Loucy (cell line): ENCODE results near the gene GRHL3.

ENCODE experiments used
- H2AFZ ChIP-seq: fragments of 200-600 bp; sonication (generic); 2 replicates; pipeline ENCODE4 v1.6.0; 2016; ENCODE audit warnings: antibody characterized with exemption, mild to moderate bottlenecking, low read length, moderate library complexity
- H3F3A ChIP-seq: fragments of 200-600 bp; 2 replicates; pipeline ENCODE4 v1.6.0; 2016; ENCODE audit warnings: antibody characterized with exemption, low read depth, mild to moderate bottlenecking
- H3K27me3 ChIP-seq: fragments of 200-600 bp; sonication (generic); 2 replicates; pipeline ENCODE4 v1.6.1; 2014; ENCODE audit warnings: low read length, mild to moderate bottlenecking; ENCODE audit not compliant: insufficient read depth, poor library complexity, severe bottlenecking
- H3K36me3 ChIP-seq: fragments of 200-600 bp; sonication (generic); 2 replicates; pipeline ENCODE4 v1.6.1; 2016; ENCODE audit warnings: low read length; ENCODE audit not compliant: insufficient read depth
- H3K4me1 ChIP-seq: fragments of 200-600 bp; sonication (generic); 2 replicates; pipeline ENCODE4 v1.5.1; 2014; ENCODE audit warnings: low read length, mild to moderate bottlenecking; ENCODE audit not compliant: insufficient read depth, poor library complexity, severe bottlenecking
- H3K4me2 ChIP-seq: fragments of 200-600 bp; sonication (generic); 2 replicates; pipeline ENCODE4 v1.6.0; 2014; ENCODE audit warnings: antibody characterized with exemption, low read length, low read depth, mild to moderate bottlenecking; ENCODE audit not compliant: poor library complexity, severe bottlenecking
- H3K4me3 ChIP-seq: fragments of 200-600 bp; sonication (generic); 2 replicates; pipeline ENCODE4 v1.5.1; 2014; ENCODE audit warnings: low read length, mild to moderate bottlenecking, mixed read lengths; ENCODE audit not compliant: poor library complexity, severe bottlenecking
- H3K79me2 ChIP-seq: fragments of 200-600 bp; sonication (generic); 2 replicates; pipeline ENCODE4 v1.6.1; 2014; ENCODE audit warnings: low read length; ENCODE audit not compliant: insufficient read depth
- H3K9ac ChIP-seq: fragments of 200-600 bp; sonication (generic); 2 replicates; pipeline ENCODE4 v1.6.0; 2014; ENCODE audit warnings: mild to moderate bottlenecking, low read depth, low read length, moderate library complexity; ENCODE audit not compliant: poor library complexity, severe bottlenecking
- H3K9me2 ChIP-seq: fragments of 200-600 bp; sonication (generic); replicated peaks from 2 replicates; pipeline ENCODE4 v1.6.1; 2016; ENCODE audit warnings: low read depth, low read length, mixed read lengths
- H3K9me3 ChIP-seq: fragments of 200-600 bp; sonication (generic); 2 replicates; pipeline ENCODE4 v1.6.1; 2014; ENCODE audit warnings: mild to moderate bottlenecking, antibody characterized with exemption, low read length, low read depth; ENCODE audit not compliant: insufficient read depth
- H4K20me1 ChIP-seq: fragments of 200-600 bp; sonication (generic); 2 replicates; pipeline ENCODE4 v1.6.0; 2014; ENCODE audit warnings: antibody characterized with exemption, low read length, mild to moderate bottlenecking; ENCODE audit not compliant: insufficient read depth, poor library complexity, severe bottlenecking
- CTCF ChIP-seq: fragments of 200-600 bp; sonication (generic); conservative IDR thresholded peaks from 2 replicates; pipeline ENCODE4 v1.5.1; 2014; ENCODE audit warnings: mild to moderate bottlenecking, antibody characterized with exemption, low read length
- EZH2phosphoT487 ChIP-seq: fragments of 200-600 bp; IDR thresholded peaks from 2 replicates; pipeline ENCODE4 v1.6.1; 2018; ENCODE audit warnings: antibody characterized with exemption, mild to moderate bottlenecking, moderate library complexity, borderline replicate concordance

Gene GRHL3

GRCh38 chr1:24297852-24298232, 21.3 kb upstream of the GRHL3 start:
- H4K20me1 ChIP-seq: no peaks in the 10 kb centered on the region
- H3K9ac ChIP-seq: no peak overlapping the region
- no peaks in the 10 kb centered on the region for H3K79me2 ChIP-seq
- H3K9me2 ChIP-seq: no peaks in the 10 kb centered on the region
- H3K4me3 ChIP-seq: no peak overlapping the region
- H3K4me2 ChIP-seq: no peak overlapping the region
- H3K4me1 ChIP-seq: no peaks in the 10 kb centered on the region
- TF ChIP-seq CTCF (no peak), EZH2phosphoT487 (no peak)
- no peaks in the 10 kb centered on the region for H3K9me3 ChIP-seq
- no peaks in the 10 kb centered on the region for H3K27me3 ChIP-seq
- H3K36me3 ChIP-seq: no peaks in the 10 kb centered on the region
- no peak overlapping the region for H2AFZ ChIP-seq
- H3F3A ChIP-seq: no peaks in the 10 kb centered on the region

GRCh38 chr1:24298606-24299005, 20.6 kb upstream of the GRHL3 start:
- TF ChIP-seq CTCF: no peak
- TF ChIP-seq EZH2phosphoT487: no peak
- Histone ChIP-seq H3K36me3 (no peaks in the 10 kb centered on the region), H4K20me1 (no peaks in the 10 kb centered on the region), H3K4me1 (no peaks in the 10 kb centered on the region), H3K4me3 (no peak overlapping the region), H3K4me2 (no peak overlapping the region), H3K9ac (no peak overlapping the region), H3K9me2 (no peaks in the 10 kb centered on the region), H2AFZ (no peak overlapping the region), H3F3A (no peaks in the 10 kb centered on the region), H3K27me3 (no peaks in the 10 kb centered on the region), H3K79me2 (no peaks in the 10 kb centered on the region), H3K9me3 (no peaks in the 10 kb centered on the region)

GRCh38 chr1:24299901-24300300, 19.3 kb upstream of the GRHL3 start:
- Histone ChIP-seq H3K79me2 (no peaks in the 10 kb centered on the region), H4K20me1 (no peaks in the 10 kb centered on the region), H3F3A (no peaks in the 10 kb centered on the region), H3K4me1 (no peaks in the 10 kb centered on the region), H3K9ac (no peak overlapping the region), H3K9me3 (no peaks in the 10 kb centered on the region), H3K9me2 (no peaks in the 10 kb centered on the region), H3K27me3 (no peaks in the 10 kb centered on the region), H3K4me2 (no peak overlapping the region), H3K36me3 (no peaks in the 10 kb centered on the region), H2AFZ (no peak overlapping the region), H3K4me3 (no peak overlapping the region)
- TF ChIP-seq CTCF: no peak
- no peak for TF ChIP-seq EZH2phosphoT487
